ENCODE results near the gene TNS4.

Gene TNS4

DNA sequence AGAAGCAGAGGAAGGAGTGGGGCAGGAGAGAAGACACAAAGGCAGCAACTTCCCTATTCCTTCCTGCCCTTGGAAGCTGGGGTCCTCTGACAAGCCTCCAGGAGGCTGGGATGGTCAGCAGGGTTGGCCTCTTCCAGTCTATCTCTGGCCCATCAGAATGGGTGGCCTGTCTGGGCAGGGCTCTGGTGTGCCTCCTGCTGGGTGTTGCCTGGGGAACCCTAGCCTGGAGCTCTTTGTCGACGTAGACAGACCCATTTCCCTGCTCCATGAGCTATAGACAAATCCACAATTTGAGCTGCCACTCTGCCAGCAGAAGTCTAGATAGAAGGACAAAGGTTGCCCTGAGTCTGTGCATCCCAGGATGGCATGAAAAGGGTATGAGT lies 46.8 kb downstream of the TNS4 start:
- DNase-seq = no peak

DNA sequence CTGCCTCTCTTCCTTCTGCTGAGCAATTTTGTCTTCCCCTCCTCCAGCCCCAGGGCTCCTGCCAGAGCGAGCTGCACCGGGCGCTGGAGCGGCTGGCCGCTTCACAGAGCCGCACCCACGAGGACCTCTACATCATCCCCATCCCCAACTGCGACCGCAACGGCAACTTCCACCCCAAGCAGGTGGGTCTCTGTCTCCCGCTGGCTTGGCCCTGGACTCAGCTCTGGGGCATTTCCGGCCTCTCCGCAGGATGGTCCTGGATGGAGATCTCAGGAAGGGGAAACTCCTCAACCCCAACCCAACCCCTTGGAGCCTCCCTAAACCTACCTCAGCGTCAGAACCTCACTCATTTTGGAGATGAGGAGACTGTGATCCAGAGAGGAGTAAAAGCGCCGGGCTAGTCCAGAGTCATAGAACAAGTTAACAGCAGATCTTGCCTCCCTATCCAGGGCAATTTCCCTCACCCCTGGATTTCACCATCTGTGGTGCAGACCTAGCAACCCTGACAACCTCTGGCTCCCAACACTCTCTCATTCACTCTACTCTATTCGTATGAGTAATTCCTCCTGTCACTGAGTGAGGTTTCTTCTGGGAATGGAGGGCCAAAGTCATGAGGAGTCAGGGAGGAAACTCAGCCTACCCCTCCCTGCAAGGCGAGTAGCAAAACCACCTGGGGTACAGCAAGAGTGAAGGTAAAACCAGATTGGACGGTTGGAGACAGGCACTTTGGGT lies 47.4 kb downstream of the TNS4 start:
- no peak for DNase-seq

DNA sequence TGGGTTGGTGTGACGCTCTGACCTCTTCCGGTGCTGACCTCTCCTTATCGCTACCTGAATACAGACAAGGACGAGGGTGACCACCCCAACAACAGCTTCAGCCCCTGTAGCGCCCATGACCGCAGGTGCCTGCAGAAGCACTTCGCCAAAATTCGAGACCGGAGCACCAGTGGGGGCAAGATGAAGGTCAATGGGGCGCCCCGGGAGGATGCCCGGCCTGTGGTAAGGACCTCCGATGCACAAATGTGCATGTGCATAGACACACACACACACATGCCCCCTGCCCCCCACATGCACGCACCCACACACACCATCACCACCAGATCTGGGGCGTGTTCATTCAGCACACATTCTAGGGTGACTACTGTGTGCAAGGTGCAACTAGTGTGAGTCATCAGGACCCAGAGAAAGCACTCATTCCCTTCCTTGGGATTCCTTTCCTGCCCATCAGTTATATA lies 48.5 kb downstream of the TNS4 start:
- DNase-seq = no peak

DNA sequence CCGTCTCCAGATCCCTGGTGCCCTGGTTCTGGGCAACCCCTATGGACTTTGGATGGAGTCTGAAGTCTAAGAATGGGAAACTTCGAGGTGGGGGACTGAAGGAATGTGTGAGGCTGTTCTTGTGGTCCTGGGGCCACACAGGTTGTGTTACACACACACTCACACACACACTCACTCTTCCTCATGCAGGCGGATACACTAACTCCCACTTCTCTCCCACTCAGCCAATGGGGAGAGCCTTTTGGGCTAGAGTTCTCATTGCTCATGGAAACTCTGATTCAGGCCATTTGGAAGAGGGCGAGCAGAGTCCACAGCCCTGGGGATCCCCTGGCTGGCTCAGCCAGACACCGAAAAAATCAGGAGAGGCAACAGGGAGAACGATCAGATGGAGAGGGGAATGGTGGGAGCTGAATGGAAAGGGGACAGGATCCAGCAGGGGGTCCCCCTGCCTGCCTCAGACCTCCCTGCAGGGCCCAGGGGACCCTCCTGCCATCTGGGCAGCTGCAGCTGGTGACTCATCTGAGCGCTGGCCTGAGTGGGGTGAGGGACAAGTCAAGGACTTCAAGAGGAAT lies 49.1 kb downstream of the TNS4 start:
- DNase-seq = peak; percentile 42

DNA sequence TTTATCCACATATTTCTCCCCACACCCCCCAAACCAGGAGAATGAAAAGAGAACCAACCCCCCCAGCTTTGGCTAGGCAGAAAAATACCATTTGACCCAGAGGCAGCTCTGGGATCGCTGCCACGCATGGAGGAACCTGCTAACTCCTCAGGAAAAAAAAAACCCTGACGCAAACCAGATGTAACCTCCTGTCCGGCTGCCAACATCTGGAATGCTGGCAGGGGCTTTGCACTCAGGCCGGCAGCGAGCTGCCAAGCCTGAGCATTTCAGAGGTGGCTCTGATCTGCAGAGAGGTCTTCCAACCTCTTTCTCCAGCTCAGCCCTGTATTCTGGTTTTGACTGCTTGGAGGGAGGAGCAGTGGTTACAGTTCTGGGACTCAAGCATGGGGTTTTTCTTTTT lies 50.0 kb downstream of the TNS4 start:
- no peak for DNase-seq

DNA sequence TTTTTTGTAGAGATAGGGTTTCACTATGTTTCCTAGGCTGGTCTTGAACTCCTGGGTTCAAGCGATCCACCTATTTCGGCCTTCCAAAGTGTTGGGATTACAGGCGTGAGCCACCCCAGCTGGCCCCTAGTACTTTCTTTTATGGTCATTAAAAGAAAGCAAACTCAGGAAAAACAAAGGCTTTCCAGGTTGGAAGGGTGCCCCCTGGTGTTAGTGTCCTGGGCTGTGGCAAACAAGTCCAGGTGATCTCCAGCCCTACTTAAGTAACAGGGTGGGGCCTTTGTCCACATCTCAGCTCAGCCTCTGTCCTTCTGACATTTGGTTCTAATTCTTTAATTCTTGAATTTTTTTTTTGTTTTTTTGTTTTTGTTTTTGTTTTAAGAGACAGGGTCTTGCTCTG lies 51.2 kb downstream of the TNS4 start:
- DNase-seq = peak; percentile 19

DNA sequence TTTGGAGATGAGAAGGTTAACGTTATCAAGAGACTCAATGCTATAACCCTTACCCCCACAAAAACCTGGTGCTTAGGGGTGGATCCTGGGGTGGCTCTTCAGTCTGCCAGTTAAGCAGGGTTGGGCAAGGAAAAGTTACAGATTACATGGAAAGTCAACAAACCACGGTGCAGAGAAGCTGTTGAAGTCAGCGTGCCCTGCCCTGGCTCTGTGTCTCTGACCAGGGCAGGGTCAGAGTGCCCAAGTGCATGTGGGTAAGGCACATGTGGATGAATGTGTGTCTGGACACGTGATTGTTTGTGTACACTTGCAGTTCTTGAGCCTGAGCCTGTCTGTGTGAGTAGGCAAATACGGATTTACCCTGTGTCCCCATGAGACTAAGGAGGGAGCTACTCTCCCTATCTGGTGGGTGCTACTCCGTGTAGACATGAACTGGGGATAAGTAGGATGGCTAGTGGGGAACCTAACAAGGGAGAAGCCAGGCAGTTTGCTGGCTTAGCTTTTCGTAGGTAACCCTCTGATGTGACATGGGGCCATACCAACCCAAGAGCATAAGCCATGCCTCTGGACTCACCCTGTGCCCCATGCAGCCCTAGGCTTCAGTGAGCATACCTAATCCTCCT lies 52.7 kb downstream of the TNS4 start:
- DNase-seq = no peak

DNA sequence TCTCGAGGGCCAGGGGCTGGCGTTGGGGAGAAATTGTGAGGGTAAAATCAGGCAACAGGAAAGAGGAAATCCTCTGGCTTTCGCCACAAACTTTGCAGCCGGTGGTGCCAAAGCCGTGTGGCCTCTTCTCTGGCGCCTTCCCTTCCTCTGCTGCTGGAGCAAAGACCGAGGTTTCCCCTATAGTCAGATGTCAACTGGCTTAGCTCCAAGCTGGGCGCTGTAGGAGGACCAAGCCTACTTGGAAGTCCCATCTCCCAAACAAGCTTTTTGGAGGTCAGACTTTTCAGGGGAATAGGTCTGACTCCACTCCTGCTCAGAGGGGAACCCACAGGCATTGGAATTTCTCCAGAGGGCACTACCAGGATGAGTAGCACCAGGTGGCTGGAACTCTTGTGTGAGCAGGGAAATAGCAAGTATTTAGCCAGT lies 53.2 kb downstream of the TNS4 start:
- no peak for DNase-seq

DNA sequence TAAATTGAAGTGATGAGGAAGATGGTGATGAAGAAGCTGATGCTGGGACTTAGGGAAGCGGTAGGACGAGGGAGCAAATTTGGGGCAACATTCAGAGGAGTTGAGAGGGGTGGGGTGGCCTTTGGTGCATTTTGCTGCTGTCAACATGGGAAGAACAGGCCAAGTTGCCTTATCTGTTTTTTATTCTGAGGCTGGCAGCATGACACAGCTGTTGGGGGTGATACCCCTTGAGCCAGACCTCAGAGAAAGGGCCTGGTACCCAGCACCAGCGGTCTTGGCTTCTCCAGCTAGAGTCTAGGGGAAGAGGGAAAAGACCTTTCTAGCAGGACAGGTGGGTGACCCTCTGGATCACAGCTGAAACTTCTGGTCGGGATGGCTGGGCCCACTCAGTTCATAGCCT lies 53.6 kb downstream of the TNS4 start:
- no peak for DNase-seq

DNA sequence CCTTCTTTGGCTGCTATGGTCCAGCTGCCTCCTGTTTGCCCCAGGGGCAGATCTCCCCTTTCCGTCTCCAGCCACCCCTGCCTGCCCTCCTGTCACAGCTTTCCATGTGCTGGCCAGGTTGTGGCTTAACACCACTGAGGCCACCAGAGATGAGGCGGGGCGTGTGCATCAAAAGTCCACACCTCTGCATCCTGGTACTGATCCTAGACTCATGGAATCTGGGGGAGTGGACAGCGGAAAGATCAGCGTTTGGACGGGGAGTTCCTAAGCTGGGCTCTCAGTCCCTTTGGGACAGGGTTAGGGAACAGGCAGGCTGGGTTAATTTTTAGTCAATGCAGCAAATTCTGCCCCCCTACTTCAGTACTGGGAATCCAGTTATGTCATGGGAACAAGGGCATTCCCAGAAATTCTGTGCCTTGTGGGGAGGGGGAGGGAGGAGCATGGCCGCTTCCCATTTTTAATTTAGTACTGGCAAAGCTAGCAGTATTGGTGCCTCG lies 54.2 kb downstream of the TNS4 start:
- DNase-seq = no peak

DNA sequence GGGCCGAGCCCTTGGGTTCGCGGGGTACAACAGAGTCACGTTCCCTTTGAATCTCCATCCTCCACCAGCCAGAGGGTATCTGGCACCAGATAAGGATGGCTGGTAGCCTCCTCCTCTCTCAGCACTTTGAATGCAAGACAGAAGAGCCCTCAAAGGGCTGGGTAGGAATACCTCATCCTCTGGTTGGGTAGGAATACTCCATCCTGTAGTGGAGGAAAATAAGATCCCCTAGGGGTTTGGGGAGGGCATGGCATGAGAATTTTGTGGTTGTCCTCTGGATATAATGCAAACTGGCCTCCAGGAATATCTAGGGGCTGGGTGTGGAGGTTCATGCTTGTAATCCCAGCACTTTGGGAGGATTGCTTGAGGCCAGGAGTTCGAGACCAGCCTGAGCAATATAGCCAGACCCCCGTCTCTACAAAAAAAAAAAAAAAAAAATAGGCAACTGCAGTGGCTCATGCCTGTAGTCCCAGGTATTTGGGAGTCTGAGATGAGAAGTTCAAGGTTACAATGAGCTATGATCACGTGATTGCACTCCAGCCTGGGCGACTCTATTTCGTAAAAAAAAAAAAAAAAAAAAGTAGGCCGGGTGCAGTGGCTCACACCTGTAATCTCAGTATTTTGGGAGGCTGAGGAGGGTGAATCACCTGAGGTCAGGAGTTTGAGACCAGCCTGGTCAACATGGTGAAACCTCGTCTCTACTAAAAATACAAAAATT lies 55.5 kb downstream of the TNS4 start:
- DNase-seq = no peak

DNA sequence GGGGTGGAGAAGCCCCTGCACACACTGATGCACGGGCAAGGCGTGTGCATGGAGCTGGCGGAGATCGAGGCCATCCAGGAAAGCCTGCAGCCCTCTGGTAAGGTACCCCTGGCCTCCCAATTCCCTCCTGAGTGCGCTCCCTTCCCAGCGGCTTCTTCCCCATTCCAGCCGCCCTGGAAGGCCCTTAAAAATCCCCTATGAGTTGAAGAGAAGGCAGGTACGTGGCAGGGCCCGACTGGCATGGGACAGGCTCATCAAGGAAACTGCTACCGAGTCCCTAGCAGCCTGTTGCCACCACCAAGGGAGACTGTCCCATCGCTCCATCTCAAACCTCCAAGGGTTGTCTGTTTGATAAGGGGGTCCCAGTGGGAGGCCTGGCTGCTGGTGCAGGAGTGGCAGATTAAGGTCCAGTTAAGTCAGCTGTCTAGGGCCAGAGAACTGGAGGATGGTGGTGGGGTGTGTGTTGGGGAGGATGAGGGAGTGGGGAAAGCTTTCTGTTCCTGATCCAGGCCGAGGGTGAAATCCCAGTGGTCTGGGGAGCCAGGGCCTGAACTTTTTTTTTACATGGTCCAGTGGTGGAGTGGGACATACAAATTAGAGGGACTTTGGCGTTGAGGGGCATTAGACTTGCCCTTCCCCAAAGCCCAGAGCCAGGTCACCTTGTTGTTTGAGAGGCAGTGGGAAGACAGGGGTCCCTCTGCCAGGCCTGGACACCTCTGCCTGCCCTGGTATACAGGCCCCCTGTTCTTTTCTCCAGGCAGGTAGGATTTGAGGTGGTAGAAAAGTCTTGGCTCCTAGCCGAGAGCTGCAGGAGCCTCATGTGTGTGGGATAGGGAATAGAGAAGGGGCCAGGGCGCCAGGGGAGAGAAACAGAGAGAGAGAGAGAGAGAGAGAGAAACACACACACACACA lies 57.2 kb downstream of the TNS4 start:
- DNase-seq = no peak

DNA sequence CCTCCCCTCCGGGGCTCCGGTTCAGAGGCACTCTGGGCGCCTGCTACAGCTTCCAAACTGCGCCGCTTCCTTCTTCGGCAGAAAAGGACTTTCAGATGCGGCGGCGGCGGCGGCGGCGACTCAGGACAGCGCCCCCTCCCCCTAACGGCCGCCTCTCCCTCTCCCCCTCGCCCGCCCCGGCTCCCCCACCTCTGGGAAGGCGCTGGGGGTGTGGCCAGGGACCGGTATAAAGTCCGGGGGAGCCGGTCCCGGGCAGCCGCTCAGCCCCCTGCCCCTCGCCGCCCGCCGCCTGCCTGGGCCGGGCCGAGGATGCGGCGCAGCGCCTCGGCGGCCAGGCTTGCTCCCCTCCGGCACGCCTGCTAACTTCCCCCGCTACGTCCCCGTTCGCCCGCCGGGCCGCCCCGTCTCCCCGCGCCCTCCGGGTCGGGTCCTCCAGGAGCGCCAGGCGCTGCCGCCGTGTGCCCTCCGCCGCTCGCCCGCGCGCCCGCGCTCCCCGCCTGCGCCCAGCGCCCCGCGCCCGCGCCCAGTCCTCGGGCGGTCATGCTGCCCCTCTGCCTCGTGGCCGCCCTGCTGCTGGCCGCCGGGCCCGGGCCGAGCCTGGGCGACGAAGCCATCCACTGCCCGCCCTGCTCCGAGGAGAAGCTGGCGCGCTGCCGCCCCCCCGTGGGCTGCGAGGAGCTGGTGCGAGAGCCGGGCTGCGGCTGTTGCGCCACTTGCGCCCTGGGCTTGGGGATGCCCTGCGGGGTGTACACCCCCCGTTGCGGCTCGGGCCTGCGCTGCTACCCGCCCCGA lies 58.0 kb downstream of the TNS4 start, which contains the start of gene IGFBP4:
Gene IGFBP4, plus strand, starts transcription at position 255 of the 792 bp plus-strand sequence. Its CDS starts 286 bp downstream, at position 541.
- peak; percentile 60 for DNase-seq

DNA sequence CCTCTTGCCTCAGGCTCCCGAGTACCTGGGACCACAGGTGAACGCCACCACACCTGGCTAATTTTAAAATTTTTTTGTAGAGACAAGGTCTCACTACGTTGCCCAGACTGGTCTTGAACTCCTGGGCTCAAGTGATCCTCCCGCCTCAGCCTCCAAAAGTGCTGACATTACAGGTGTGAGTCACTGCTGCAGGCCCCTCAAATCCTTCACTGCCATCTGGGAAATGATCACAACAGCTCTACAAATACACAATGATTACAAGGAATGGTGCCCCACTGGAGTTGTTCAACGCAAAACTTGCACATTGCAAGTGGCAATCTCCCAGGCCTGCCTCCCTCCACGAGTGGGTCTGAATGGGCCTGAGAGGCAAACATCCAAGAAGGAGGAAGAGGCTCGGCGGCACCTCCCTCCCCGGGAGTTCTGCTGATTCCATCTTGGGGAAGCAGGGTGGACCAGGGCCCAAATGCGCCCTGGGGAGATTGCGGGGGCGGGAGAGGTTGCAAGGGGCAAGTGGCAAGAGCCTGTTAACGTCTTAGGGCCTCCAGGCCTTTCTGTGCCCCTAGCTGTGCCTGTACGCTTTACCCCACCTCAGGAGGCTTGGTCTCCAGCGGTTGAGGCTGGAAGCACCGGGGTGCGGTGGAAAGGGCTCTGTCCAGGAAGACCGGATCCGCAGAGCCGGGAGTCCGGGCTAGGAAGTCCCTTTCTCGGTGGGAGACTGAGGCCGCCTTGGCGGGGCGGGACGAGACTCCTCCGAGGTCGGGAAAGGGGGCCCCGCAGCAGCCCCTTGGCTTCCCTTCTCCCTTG lies 58.8 kb downstream of the TNS4 start:
- DNase-seq = no peak

DNA sequence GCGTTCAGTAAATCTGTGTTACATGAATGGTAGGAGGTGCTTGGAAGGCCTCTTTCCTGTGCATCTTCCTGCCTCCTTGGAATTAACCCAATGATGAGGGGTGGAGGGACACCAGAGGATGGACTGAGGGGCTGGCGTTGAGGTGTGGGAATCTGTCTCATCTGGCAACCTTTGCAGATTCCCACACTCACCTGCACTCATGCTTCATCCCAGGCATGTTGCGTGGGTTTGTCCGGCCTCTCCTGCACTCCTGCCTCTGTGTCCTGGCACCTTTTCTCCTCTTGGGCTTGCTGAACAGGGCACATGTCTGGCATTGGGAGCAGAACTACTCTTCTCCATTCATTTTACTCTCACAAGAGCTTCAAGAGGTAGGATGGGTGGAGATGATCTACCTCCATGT lies 61.3 kb downstream of the TNS4 start:
- no peak for DNase-seq

DNA sequence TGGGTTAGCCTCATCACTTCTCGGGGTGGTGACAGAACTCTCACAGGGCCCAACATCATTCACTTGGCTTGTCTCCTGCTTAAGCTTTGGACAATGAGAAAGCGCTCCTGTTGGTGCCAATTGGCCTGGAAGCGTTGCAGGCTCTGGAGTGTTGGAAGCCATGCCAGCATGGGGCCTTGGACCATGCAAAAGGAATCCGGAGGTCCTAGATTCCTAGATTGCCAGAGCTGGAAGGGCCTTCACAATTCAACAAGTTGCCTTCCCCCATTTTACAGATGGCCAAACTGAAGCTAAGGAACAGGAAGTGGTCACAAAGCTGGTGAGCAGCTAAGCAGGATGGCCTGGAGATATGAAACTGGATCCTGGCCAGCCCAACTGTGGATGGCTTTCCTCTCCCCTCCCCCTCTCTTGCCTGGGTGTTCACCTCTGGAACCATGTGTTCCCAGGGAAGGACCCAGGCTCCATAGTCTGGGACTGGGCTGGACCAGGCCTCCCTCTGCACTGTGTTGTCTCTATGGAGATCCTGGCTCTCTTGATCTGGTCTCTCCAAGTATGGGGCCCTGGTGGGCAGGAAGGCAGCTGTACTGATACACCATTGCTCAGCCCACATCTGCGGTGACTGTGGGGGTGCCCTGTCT lies 64.2 kb downstream of the TNS4 start:
- no peak for DNase-seq

DNA sequence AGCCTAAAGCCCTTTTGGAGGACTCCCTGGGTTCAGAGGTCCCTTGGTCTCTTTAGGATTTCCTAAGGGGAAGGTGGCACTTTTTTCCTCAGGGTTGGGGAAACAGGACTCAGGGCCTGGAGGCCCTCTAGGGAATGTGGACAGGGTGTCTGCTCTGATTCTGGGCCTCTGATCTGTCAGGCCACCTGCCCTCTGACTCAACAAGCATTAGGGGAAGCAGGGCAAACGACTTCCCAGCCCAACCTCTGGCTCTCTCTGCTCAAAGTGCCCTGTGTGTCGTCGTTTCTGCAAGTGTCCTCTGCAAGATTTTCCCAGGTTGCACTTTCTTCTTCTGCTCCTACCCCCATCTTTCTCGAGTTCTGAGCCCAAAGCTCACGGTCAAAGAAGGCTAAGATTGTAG lies 64.8 kb downstream of the TNS4 start:
- DNase-seq = no peak

DNA sequence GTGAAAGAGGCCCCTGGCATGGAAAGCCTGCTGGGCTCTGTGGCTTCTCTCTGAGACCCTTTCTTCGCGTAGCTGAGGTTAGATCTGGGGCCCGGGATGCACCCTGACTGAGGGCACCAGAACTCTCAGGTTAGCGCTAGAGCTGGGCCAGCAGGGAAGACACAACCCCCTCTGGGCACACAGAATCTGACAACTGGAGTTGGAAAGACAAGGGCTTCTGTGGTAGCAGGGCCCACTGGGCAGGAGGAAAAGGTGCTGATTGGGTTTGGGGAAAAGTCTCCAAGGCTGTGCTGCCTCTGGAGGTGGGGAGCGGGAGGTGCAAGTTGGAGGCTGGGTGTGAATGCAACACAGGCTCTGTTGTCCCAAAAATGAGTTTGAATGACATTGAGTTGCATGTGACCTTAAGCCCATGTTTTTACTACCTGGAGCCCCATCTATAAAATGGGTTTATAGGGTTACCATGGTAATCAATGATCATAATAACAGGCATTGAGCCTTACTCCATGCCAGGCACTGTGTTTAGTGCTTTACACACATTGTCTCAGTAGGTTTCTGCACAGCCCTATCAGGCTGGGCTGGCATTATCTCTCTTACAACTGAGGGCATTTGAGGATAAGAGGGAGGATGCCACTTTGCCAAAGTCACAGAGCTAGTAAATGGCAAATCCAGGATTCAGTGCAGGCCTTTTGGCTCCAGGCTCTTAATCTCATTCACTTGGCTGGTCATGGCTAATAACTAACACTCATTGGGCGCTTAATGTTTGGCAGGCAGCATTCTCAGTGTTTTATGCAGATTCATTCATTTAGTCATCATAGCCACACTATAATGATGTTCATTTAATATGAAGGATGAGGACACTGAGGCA lies 67.6 kb downstream of the TNS4 start:
- DNase-seq = peak; percentile 23

All from stimulated activated CD4-positive, alpha-beta T cell treated with anti-CD3 and anti-CD28 coated beads, Interleukin-1b, Interleukin-23, amount 100 ng/mL, for 48 hours (primary cell).